NCI-H1694 (cell line): ENCODE measurements around the gene ADGRL3.

Experiments used
- DNase-seq: peaks from one replicate; lab custom pipeline; 2025; lab: John Stamatoyannopoulos, UW

Gene ADGRL3

GRCh38 chr4:61549336-61549735 lies 349.2 kb downstream of the ADGRL3 start:
- no peak for DNase-seq

- no peak for DNase-seq
These were observed 353.5 kb downstream of the ADGRL3 start for GRCh38 chr4:61553557-61554125.

GRCh38 chr4:61555789-61556188 lies 355.7 kb downstream of the ADGRL3 start:
- no peak for DNase-seq

GRCh38 chr4:61556277-61556676 lies 356.2 kb downstream of the ADGRL3 start:
- DNase-seq: no peak

- no peak for DNase-seq
These were observed 359.3 kb downstream of the ADGRL3 start for GRCh38 chr4:61559396-61559795.

GRCh38 chr4:61561028-61561427 lies 360.9 kb downstream of the ADGRL3 start:
- DNase-seq: no peak

- no peak for DNase-seq
These were observed 371.8 kb downstream of the ADGRL3 start for GRCh38 chr4:61571761-61572559.

GRCh38 chr4:61575796-61576195 lies 375.7 kb downstream of the ADGRL3 start:
- no peak for DNase-seq

- DNase-seq: no peak
These were observed 379.7 kb downstream of the ADGRL3 start for GRCh38 chr4:61579786-61580185.

GRCh38 chr4:61580721-61581377 lies 380.7 kb downstream of the ADGRL3 start:
- DNase-seq: no peak

- no peak for DNase-seq
These were observed 383.6 kb downstream of the ADGRL3 start for GRCh38 chr4:61583696-61584095.

- no peak for DNase-seq
These were observed 388.7 kb downstream of the ADGRL3 start for GRCh38 chr4:61588621-61589402.

- no peak for DNase-seq
These were observed 390.8 kb downstream of the ADGRL3 start for GRCh38 chr4:61590881-61591280.

GRCh38 chr4:61596606-61597340 lies 396.6 kb downstream of the ADGRL3 start:
- DNase-seq: no peak

- no peak for DNase-seq
These were observed 403.0 kb downstream of the ADGRL3 start for GRCh38 chr4:61603086-61603485.

- DNase-seq: no peak
These were observed 403.9 kb downstream of the ADGRL3 start for GRCh38 chr4:61604054-61604453.

GRCh38 chr4:61605984-61606383 lies 405.9 kb downstream of the ADGRL3 start:
- no peak for DNase-seq

- no peak for DNase-seq
These were observed 414.1 kb downstream of the ADGRL3 start for GRCh38 chr4:61614231-61614630.

GRCh38 chr4:61619528-61619927 lies 419.4 kb downstream of the ADGRL3 start:
- DNase-seq: no peak

- no peak for DNase-seq
These were observed 428.2 kb downstream of the ADGRL3 start for GRCh38 chr4:61628282-61628681.

GRCh38 chr4:61628727-61629126 lies 428.6 kb downstream of the ADGRL3 start:
- no peak for DNase-seq

- DNase-seq: no peak
These were observed 430.4 kb downstream of the ADGRL3 start for GRCh38 chr4:61630548-61630947.
